ENCODE data around the gene CFAP92. TPM values are rescaled to one million over a fixed set of nuclear protein-coding genes. Genes with fewer than 3 reads are reported as not detected.
"Not testable (repeated sequence)": the region's sequence is repeated elsewhere in the genome, so short reads cannot be mapped to it uniquely, and the experiment has no call there.

CFAP92 gene
- total RNA-seq, 1 experiment from 2014 or later = 1.2 TPM

DNA sequence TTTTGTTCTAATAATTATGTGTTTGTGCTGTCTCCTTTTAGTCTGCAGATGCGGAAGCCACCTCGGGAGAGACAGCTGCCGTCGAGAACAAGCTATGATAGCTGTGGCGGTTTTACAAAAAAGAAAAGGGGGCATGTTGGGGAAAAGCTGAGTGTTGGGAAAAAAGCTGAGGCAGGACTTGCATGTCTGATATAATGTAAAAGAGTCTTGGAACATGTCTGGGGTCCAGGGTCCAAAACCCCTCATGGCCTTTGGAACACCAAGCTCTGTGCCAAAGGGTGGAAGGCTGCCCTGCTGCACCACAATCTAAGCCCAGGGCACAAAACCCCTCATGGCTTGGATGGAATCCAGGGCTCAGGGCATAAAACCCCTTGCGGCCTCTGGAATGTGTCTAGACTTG, 69.9 kb downstream of the CFAP92 start:
- in situ Hi-C loops (cut with HindIII; ENCODE audit: low pct_unique_long_range_greater_than_20kb, low sequenced_read_pairs); DNase-seq (ENCODE audit: low read depth): not testable (repeated sequence)

DNA sequence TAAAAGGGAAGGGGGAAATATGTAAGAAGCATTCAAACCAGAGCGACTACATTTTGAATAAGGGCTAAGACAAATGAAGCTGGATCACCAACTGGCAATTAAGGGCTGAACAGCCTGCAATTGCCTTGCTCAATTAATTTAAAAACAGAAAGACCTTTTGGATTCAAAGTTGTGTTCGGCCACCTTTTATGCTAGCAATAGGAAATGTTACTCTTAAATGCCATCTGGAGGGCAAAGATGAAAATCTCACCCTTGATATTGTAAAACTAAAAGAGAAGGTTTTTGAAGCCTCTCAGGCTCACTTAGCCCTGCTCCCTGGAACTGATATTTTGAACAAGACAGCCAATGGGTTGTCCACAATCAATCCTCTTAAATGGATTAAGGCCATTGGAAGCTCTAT, 70.3 kb downstream of the CFAP92 start:
- in situ Hi-C loops (cut with HindIII; ENCODE audit: low pct_unique_long_range_greater_than_20kb, low sequenced_read_pairs) = no loop called here

DNA sequence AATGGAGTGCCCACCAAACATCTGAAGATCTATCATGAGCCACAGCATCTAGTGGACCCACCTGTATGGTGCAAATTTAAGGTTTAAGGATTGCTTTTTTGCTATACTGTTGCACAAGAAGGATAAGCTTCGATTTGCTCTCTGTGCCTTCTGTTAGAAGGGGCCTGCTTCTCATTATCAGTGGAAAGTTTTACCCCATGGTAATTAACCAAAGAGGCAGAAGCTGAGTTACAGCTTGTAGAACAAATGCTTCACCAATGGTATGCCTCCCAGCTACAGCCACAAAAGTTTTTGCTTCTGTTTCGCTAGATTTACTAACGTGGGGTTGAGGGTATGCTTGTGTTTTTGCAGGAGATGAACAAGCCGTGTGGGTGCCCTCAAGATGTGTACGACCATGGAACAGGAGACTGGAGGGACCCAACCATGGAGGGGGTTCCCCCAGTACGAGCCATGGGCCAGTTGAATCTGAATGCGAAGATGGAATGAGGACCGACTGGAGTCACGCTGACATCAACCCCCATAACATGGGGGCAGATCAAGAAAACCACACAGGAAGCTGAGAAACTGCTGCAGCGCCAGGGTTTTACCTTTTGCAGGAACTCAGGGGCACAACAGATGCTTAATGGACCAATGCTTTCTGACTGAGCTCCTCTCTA, 70.9 kb downstream of the CFAP92 start:
- in situ Hi-C loops (cut with HindIII; ENCODE audit: low pct_unique_long_range_greater_than_20kb, low sequenced_read_pairs) = no loop called here
- DNase-seq (ENCODE audit: low read depth) = no peak

More for the DNA sequence above, 70.3 kb downstream of the CFAP92 start:
- no peak for DNase-seq (ENCODE audit: low read depth)

DNA sequence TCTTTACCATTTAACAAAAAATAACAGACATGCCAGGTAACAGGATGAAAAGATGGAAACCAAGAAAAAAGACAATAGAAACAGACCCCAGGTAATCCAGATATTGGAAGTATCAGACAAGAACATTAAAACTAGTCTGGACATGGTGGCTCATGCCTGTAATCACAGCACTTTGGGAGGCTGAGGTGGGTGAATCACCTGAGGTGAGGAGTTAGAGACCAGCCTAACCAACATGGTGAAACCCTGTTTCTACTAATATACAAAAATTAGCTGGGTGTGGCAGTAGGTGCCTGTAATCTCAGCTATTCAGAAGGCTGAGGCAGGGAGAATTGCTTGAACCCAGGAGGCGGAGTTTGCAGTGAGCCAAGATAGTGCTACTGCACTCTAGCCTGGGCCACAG, 73.9 kb downstream of the CFAP92 start:
- DNase-seq (ENCODE audit: low read depth) = no peak
- in situ Hi-C loops (cut with HindIII; ENCODE audit: low pct_unique_long_range_greater_than_20kb, low sequenced_read_pairs) = no loop called here

DNA sequence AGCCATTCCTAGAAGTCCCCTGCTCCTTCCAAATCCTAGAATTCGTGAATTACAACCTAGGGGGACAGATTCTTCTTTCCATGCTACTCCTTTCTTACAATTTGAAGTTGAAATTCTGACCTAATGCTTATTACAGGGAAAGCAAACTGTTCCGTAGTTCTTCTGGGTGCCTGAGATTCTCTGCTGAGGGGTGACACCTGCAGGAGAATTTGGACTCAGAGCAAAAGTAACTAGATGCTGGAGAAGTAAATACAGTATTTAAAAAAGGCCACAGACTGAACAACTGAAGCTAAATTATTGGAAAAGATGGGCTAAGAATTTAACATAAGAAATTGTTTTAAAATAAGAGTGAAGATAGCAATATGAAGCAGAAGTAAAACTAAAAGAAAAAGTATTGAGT, 76.6 kb downstream of the CFAP92 start:
- no peak for DNase-seq (ENCODE audit: low read depth)
- in situ Hi-C loops (cut with HindIII; ENCODE audit: low pct_unique_long_range_greater_than_20kb, low sequenced_read_pairs) = no loop called here

DNA sequence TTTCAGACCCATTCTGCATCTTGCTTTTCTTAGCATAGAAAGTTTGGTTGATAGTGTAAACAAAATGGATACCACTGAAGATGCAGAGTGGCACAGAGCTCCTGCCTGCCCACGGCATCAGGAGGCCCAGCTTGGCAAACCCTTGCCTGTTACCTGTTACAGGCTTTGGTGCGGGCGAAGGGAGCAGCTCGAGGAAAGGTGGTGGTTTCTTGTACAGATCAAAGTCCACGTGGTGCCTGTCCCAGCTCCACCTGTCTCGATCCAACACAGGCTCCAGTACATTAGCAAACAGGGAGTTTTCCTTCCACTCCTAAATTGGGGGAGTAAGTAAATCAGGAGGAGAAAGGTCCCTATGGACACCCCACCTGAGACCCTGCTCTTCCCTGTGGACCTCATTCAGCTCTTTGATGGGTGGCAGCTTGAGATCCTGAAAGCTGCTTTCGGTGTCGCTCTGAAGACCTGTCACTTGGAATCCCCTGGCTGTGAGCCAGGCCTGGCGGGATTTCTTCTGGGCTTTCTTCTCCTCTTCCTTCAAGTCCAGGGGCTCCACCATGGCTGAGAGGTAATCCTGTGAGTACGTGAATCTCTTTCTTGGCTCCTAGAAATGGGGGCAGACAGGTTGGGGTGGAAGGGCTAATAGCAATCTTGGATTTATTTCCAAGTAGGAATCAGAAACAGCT, 78.8 kb downstream of the CFAP92 start:
- in situ Hi-C loops (cut with HindIII; ENCODE audit: low pct_unique_long_range_greater_than_20kb, low sequenced_read_pairs) = no loop called here
- no peak for DNase-seq (ENCODE audit: low read depth)

DNA sequence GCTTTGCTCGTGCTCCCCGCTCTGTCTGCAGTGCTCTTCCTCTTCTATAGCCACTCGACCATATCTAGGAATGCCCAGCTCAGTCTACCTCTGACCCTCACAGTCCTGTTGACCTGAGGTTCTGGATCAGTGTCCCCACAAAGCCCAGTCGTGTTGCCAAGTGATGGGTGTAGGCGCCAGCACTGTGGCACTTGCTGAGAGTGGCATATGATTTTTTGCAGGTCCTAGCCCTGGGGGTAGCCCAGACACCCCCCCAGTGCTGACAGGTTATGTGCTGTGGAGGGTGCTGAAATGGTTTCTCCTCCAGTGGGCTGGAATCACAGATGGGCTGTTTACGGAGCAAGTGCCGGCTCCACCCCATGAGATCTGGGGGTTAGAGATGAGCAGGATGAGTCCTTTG, 82.0 kb downstream of the CFAP92 start:
- in situ Hi-C loops (cut with HindIII; ENCODE audit: low pct_unique_long_range_greater_than_20kb, low sequenced_read_pairs) = no loop called here
- no peak for DNase-seq (ENCODE audit: low read depth)

DNA sequence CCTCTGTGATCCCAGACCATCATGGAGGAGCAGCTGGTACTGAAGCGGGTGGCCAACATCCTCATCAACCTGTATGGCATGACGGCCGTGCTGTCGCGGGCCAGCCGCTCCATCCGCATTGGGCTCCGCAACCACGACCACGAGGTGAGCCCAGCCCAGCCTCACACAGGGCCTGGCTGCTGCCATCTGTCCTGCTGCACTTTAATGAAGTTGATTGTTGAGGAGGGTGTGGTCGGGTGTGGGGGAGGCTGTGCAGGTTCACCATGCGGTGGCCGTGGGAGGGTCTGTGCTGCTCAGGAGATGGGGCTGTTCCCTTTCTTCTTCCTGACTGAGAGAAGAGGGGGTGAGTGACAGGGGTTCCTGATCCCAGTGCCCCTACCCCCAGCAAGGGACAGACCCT, 83.9 kb downstream of the CFAP92 start:
- DNase-seq (ENCODE audit: low read depth) = no peak
- in situ Hi-C loops (cut with HindIII; ENCODE audit: low pct_unique_long_range_greater_than_20kb, low sequenced_read_pairs) = no loop called here

DNA sequence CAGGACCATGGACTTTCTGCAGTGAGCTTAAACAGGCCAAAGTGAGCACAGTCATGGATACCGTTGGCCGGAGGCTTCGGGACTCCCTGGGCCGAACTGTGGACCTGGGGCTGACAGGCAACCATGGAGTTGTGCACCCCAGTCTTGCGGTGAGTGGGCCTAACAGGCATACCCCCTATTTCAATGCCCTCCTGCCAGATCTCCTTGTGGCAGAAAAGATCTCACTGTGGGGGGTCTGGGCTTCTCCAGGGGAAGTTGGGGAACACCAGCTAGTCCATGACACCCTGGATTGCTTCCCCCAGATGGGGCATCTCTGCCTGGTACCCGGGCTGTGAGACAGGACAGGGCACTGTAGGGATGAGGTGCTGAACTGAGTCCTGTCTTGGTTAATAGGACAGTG, 84.9 kb downstream of the CFAP92 start:
- no peak for DNase-seq (ENCODE audit: low read depth)
- in situ Hi-C loops (cut with HindIII; ENCODE audit: low pct_unique_long_range_greater_than_20kb, low sequenced_read_pairs) = no loop called here

DNA sequence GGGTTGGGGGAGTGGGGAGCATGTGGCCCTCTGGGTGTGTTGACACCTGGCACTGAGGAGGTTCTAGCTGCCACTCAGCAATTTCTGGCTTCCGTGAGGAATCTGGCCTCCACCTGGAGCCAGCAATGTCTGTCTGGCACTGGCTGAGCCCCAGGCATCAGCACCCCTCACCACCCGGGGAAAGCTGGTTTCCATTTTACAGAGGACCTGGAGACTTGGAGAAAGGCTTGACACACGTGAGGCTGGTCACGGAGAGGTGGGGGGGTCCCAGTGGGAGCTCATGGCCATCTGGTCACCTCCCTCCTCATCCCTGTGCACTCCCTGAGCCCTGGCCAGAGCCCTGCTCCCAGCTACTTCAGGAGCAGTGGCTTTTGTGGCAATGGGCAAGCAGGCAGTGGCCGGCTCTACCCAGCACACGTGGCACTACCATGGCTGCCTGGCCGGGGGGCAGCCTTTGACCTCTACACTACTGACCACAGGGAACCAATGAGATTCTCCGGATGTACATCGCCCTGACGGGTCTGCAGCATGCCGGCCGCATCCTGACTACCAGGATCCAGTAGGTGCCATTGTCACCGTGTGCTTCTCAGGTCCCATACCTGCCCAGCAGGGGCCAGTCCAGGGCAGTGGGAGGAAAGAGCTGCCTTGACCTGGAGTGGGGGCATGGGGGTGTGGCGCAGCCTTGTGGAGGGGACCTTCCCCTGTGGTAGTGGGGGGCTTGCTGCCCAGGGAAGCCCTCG, 86.0 kb downstream of the CFAP92 start:
- in situ Hi-C loops (cut with HindIII; ENCODE audit: low pct_unique_long_range_greater_than_20kb, low sequenced_read_pairs) = no loop called here
- DNase-seq (ENCODE audit: low read depth) = no peak

DNA sequence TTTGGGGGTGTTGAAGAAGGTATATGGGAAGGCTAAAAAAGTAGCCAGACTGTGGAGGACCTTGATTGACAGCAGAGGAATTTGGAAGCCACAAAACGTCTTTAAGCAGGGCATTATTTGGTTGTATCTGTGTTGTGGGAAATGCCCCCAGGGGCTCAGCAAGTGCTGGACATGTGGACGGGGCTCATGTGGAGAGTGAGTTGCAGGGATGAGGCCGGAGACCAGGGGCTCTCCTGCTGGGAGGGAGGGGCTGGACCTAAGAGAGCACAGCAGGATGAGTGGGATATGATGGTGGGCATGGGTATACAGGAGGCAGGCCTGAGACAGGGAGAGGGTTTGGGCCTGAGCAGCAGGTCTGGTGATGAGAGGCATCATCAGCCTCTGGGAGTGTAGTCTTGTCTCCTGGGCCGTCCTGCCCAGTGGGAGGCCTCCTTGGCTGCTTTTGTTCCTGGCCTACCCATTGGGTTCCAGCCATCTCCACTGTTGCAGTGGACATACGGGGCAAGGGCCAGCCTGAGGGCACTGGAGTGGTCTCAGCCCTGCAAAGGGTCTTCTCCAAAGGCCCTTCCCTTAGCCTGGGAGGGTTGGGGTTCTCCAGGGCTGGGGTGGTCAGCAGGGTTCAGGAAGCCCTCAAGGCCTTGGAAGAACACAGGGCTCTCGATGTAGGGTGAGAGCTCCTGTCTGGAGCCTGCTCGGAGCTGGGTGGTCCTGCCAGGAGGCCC, 86.9 kb downstream of the CFAP92 start:
- DNase-seq (ENCODE audit: low read depth) = no peak
- in situ Hi-C loops (cut with HindIII; ENCODE audit: low pct_unique_long_range_greater_than_20kb, low sequenced_read_pairs) = no loop called here

DNA sequence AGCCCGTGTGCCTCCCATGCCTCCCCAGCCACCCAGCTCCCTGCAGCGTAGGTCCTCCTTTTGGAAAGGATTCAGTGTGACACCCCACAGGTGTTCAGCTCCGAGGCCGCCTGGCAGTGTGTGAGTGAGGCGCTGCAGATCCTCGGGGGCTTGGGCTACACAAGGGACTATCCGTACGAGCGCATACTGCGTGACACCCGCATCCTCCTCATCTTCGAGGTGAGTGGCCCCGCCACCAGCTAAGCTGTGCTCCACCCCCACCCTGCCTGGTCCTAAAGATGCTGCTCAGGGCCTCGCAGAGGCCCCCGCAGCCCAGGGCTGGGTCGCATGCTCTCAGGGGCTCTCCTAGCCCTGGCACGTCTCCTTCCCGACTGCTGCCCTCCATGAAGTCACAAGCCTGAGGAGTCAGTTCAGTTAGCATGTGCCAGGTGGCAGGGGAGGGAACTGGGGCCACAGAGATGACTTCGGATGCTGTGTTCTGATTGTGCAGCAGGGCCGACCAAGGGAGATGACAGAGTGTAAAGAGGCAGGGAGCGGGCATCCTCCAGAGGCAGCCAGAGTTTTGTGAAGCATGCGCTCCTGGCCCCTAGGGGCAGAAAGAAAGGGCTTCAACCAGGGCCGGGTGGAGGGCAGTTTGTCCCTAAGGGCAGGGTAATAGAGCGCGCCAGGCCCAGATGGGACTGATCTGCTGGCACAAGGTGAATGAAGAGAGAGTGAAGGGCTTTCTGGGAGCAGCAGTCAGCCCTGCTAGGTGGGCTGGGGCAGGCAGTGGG, 87.7 kb downstream of the CFAP92 start:
- no peak for DNase-seq (ENCODE audit: low read depth)
- in situ Hi-C loops (cut with HindIII; ENCODE audit: low pct_unique_long_range_greater_than_20kb, low sequenced_read_pairs) = no loop called here

DNA sequence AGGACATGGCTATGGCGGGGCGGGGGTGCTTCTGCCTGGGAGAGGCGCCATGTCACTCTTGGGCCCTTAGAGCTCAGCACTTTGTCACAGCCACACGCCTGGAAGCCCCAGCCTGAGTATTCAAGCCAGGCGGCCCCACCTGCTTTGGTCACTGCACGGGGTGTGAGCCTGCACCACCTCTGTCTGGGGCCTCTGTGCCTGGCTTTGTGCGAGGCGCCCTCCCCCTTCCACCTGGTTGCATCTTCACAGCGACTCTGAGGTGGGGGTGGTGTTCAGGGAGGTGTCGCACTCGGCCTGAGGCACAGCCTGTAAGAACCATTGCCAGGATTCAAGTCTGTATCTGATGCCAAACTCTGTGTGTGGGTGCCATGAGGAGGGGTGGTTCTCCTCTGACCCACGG, 90.4 kb downstream of the CFAP92 start:
- in situ Hi-C loops (cut with HindIII; ENCODE audit: low pct_unique_long_range_greater_than_20kb, low sequenced_read_pairs) = no loop called here
- DNase-seq (ENCODE audit: low read depth) = no peak

DNA sequence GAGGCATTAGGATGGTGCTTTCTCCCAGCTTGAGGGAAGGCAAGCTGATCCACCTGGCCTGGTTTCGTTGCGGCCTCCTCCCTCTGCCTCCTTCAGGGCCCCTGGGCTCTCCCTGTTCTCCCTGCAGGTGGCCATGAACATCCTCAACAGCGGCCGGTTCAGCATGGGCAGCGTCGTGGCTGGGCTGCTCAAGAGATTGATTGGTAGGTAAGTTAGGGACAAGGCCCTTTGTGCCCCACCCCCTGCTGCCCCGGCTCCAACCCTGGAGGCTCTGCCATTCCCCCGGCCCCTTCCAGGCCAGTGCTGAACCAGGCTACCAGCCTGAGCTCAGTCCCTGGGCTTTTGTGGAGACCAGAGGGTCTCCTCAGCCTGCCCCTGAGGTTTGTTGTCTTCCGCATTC, 91.5 kb downstream of the CFAP92 start:
- in situ Hi-C loops (cut with HindIII; ENCODE audit: low pct_unique_long_range_greater_than_20kb, low sequenced_read_pairs) = no loop called here

DNA sequence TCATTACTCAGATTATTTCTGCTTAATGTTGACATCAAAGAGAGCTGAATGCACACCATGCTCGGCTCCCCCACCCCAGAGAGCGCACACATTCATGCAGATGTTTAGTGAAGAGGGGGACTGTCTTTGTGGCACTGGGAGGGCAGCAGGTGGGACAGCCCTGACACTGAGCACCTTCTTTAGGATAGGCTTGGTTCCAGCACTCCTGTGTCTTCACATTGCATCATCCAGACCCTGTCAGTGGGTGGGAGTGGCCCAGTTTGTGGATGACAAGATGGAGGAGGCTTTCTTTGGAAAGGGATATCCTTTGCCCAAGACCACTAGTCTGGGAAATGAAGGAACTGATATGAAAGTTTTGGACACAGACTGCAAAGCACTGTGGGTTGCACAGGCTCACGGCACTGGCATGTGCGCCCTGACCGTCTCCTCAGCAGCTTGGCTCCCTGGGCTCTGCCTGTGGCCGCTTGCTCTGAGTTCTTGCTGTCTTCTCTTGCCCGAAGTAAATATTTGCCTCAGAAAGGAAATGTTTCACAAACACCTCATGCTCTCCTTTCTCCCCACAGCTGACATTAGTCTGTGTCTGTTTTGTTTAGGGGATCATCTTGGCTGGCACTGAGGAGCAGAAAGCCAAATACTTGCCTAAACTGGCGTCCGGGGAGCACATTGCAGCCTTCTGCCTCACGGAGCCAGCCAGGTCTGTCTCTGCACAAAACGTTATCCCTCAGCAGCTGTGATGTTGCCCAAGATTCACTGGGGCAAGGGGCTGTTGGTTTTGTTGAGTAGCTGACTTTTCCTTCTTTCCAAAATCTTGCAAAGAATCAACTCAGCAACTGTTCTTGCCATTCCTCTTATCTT, 97.8 kb downstream of the CFAP92 start:
- in situ Hi-C loops (cut with HindIII; ENCODE audit: low pct_unique_long_range_greater_than_20kb, low sequenced_read_pairs) = no loop called here
- DNase-seq (ENCODE audit: low read depth) = no peak

More for the DNA sequence above, 91.5 kb downstream of the CFAP92 start:
- no peak for DNase-seq (ENCODE audit: low read depth)

DNA sequence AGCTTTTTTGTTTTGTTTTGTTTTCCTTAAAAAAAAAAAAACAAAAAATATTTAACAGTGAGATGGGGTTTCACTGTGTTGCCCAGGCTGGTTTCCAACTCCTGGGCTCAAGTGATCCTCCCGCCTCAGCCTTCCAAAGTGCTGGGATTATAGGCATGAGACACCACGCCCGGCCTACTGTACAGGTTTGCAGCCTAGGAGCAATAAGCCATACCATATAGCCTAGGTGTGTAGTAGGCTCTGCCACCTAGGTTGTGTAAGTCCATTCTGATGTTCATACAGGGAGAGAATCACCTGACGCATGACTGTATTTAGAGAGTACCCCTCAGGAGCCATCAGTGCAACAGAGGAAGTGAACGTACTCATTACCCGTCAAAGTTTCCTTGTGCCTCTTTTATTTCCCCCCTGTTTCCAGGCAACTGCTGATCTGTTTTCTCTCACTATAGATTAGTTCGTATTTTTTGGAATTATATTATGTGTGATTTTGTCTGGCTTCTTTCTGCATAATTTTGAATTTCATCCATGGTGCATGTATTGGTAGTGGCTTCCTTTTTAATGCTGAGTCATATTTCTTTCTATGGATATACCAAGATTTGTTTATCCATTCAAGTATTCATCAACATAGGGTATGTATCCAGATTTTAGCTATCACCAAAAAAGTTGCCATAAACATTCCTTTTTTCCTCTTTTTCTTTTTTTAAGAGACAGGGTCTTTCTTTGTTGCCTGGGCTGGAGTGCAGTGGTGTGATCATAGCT, 104.6 kb downstream of the CFAP92 start:
- in situ Hi-C loops (cut with HindIII; ENCODE audit: low pct_unique_long_range_greater_than_20kb, low sequenced_read_pairs) = no loop called here
- DNase-seq (ENCODE audit: low read depth) = no peak

DNA sequence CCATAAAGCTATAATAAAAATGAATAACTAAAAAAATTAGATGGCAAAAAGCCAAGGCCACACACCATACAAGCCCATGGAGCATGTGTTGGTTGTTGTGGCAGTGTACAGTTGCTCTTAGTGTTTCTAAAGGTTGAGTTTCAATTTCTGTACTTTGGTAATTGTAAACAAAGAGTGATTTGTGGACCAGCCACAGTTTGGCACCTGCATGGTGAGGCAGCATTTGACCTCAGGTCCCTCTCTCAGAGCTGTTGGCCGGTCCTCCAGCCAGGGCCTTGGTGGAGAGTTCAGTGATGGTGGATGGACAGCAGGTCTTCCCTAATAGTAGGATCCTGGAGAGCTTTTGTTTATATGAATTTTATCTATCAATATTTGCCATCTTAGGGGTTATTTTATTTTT, 108.9 kb downstream of the CFAP92 start:
- in situ Hi-C loops (cut with HindIII; ENCODE audit: low pct_unique_long_range_greater_than_20kb, low sequenced_read_pairs) = no loop called here
- no peak for DNase-seq (ENCODE audit: low read depth)

Data from Caki2 (cell line).